ENCODE data around the gene SMYD3.

Gene SMYD3

DNA sequence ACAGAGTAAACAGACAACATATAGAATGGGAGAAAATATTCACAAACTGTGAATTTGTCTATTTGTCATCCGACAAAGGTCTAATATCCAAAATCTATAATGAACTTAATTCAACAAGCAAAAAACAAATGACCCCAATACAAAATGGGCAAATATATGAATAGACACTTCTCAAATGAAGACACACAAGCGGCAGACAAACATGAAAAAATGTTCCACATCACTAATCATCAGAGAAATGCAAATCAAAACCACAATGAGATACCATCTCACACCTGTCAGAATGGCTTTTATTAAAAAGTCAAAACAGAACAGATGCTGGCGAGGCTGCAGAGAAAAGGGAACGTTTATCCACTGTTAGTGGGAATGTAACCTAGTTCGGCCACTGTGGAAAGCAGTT lies 72.7 kb downstream of the SMYD3 start (continued):
- no peak for TF ChIP-seq ZBTB21 (tag by site-specific recombination; IDR thresholded peaks at IDR 0.05)
- TF ChIP-seq, protein P1, sequence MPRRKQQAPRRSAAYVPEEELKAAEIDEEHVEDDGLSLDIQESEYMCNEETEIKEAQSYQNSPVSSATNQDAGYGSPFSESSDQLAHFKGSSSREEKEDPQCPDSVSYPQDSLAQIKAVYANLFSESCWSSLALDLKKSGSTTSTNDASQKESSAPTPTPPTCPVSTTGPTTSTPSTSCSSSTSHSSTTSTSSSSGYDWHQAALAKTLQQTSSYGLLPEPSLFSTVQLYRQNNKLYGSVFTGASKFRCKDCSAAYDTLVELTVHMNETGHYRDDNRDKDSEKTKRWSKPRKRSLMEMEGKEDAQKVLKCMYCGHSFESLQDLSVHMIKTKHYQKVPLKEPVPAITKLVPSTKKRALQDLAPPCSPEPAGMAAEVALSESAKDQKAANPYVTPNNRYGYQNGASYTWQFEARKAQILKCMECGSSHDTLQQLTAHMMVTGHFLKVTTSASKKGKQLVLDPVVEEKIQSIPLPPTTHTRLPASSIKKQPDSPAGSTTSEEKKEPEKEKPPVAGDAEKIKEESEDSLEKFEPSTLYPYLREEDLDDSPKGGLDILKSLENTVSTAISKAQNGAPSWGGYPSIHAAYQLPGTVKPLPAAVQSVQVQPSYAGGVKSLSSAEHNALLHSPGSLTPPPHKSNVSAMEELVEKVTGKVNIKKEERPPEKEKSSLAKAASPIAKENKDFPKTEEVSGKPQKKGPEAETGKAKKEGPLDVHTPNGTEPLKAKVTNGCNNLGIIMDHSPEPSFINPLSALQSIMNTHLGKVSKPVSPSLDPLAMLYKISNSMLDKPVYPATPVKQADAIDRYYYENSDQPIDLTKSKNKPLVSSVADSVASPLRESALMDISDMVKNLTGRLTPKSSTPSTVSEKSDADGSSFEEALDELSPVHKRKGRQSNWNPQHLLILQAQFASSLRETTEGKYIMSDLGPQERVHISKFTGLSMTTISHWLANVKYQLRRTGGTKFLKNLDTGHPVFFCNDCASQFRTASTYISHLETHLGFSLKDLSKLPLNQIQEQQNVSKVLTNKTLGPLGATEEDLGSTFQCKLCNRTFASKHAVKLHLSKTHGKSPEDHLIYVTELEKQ (tag by site-specific recombination; IDR thresholded peaks at IDR 0.05; ENCODE audit: borderline replicate concordance) = no peak
- no peak for TF ChIP-seq ZSCAN16 (tag by site-specific recombination; IDR thresholded peaks at IDR 0.05)
- no peak for TF ChIP-seq ZNF624 (tag by site-specific recombination; IDR thresholded peaks at IDR 0.05)
- TF ChIP-seq YY1 (tag by site-specific recombination; IDR thresholded peaks at IDR 0.05) = no peak

DNA sequence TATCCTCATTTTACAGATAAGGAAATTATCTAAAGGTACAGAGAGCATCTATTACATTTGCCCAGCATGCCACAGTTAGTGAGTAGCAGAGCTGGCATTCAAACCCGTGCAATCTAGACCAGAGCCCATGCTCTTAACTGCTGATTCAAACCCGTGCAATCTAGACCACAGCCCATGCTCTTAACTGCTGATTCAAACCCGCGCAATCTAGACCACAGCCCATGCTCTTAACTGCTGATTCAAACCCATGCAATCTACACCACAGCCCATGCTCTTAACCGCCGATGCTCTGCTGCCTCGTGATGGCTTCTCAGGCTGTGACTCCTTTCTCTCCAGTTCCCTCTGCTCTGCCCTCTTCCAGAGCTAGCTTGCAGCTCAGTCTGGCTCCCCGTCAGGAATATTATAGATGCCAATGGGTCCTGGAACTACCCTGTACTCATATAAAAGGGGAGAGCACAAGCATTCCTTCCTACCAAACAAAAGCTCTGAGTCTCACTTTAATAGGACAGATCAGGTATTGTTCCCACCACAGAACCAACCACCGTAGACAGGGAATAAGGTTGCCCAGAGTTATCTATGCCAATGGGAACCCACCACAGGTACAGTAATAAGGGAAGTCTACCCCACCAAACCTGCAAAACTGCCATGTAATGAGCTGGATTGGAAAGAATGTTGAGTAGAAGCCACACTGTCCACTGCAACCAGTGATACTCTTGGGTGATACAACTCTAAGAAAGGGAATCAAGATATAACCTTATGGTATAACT lies 78.4 kb downstream of the SMYD3 start:
- POLR2A ChIA-PET = no interaction called here
- CTCF ChIA-PET = no interaction called here
- TF ChIP-seq ZNF530 (tag by site-specific recombination; IDR thresholded peaks at IDR 0.05; ENCODE audit: low read depth) = no peak
- TF ChIP-seq ZNF629 (tag by site-specific recombination; IDR thresholded peaks at IDR 0.05) = no peak
- TF ChIP-seq ZNF521 (tag by site-specific recombination; IDR thresholded peaks at IDR 0.05) = no peak
- Histone ChIP-seq H3K4me1 (ENCODE audit: control insufficient read depth, insufficient read depth, low read length) (no peaks in the 10 kb centered on the region), H3K9me3 (ENCODE audit: control insufficient read depth, insufficient read depth, low read depth, low read length) (no peaks in the 10 kb centered on the region), H3K4me3 (ENCODE audit: low read depth, low read length) (no peak overlapping the region), H3K27ac (ENCODE audit: extremely low read depth, low read depth, low read length) (no peak overlapping the region), H3K36me3 (ENCODE audit: control insufficient read depth in 2 of 2, insufficient read depth in 1 of 2, low read length in 2 of 2) (no peaks in the 10 kb centered on the region)

DNA sequence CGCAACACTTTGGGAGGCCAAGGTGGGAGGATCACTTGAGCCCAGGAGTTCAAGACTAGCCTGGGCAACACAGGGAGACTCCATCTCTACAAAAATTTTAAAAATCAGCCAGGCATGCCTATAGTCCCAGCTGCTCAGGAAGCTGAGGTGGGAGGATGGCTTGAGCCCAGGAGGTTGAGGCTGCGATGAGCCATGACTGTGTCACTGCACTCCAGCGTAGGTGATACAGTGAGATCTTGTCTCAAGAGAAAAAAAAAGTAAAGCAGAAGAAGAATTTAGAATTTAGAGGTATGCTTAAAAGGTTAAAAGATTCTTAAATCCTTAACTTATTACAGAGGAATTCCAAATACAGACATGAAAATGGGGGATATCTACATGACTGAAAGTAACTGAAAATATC lies 79.5 kb downstream of the SMYD3 start:
- ChIA-PET POLR2A (no interaction called here), CTCF (no interaction called here)
- no peak overlapping the region for H3K4me3 ChIP-seq (ENCODE audit: low read depth, low read length)
- H3K4me1 ChIP-seq (ENCODE audit: control insufficient read depth, insufficient read depth, low read length) = no peaks in the 10 kb centered on the region
- TF ChIP-seq, protein P2, sequence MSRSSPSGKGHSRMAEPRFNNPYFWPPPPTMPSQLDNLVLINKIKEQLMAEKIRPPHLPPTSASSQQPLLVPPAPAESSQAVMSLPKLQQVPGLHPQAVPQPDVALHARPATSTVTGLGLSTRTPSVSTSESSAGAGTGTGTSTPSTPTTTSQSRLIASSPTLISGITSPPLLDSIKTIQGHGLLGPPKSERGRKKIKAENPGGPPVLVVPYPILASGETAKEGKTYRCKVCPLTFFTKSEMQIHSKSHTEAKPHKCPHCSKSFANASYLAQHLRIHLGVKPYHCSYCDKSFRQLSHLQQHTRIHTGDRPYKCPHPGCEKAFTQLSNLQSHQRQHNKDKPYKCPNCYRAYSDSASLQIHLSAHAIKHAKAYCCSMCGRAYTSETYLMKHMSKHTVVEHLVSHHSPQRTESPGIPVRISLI (tag by site-specific recombination; IDR thresholded peaks at IDR 0.05) = no peak
- TF ChIP-seq EGR2 (tag by site-specific recombination; IDR thresholded peaks at IDR 0.05; ENCODE audit: low read depth) = no peak
- no peaks in the 10 kb centered on the region for H3K9me3 ChIP-seq (ENCODE audit: control insufficient read depth, insufficient read depth, low read depth, low read length)
- no peak overlapping the region for H3K27ac ChIP-seq (ENCODE audit: extremely low read depth, low read depth, low read length)
- H3K36me3 ChIP-seq (ENCODE audit: control insufficient read depth in 2 of 2, insufficient read depth in 1 of 2, low read length in 2 of 2) = no peaks in the 10 kb centered on the region

DNA sequence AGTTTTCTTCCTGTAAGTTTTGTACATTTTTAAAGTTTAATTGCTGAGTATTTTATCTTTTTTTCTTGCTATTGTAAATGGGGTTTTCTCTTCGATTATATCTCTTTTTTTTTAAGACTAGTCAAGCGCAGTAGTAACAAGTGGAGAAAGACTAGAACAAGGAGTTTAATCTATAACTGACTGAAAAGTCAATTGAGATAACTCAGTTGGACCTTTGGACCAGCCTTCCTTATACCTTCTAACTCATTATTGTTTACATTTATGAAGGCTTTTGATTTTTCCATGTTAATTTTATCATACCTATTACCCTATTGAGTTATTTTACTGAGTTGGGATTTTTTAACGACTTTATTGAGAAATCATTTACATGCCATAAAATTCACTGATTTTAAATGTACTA lies 81.2 kb downstream of the SMYD3 start:
- no peak overlapping the region for H3K27ac ChIP-seq (ENCODE audit: extremely low read depth, low read depth, low read length)
- no peaks in the 10 kb centered on the region for H3K9me3 ChIP-seq (ENCODE audit: control insufficient read depth, insufficient read depth, low read depth, low read length)
- ChIA-PET CTCF (no interaction called here), POLR2A (no interaction called here)
- no peaks in the 10 kb centered on the region for H3K4me1 ChIP-seq (ENCODE audit: control insufficient read depth, insufficient read depth, low read length)
- no peak overlapping the region for H3K4me3 ChIP-seq (ENCODE audit: low read depth, low read length)
- H3K36me3 ChIP-seq (ENCODE audit: control insufficient read depth in 2 of 2, insufficient read depth in 1 of 2, low read length in 2 of 2) = no peaks in the 10 kb centered on the region
- TF ChIP-seq ZNF433 (tag by site-specific recombination; IDR thresholded peaks at IDR 0.05; ENCODE audit: low read depth) = no peak
- no peak for TF ChIP-seq ZNF175 (tag by site-specific recombination; IDR thresholded peaks at IDR 0.05)
- TF ChIP-seq ZNF768 (tag by site-specific recombination; IDR thresholded peaks at IDR 0.05) = no peak
- TF ChIP-seq, protein P3, sequence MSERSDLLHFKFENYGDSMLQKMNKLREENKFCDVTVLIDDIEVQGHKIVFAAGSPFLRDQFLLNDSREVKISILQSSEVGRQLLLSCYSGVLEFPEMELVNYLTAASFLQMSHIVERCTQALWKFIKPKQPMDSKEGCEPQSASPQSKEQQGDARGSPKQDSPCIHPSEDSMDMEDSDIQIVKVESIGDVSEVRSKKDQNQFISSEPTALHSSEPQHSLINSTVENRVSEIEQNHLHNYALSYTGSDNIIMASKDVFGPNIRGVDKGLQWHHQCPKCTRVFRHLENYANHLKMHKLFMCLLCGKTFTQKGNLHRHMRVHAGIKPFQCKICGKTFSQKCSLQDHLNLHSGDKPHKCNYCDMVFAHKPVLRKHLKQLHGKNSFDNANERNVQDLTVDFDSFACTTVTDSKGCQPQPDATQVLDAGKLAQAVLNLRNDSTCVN (tag by site-specific recombination; optimal IDR thresholded peaks at IDR 0.05) = no peak
- TF ChIP-seq, protein P1 (tag by site-specific recombination; IDR thresholded peaks at IDR 0.05; ENCODE audit: borderline replicate concordance) = no peak
- no peak for TF ChIP-seq ZNF140 (tag by site-specific recombination; IDR thresholded peaks at IDR 0.05)
- TF ChIP-seq, protein P4, sequence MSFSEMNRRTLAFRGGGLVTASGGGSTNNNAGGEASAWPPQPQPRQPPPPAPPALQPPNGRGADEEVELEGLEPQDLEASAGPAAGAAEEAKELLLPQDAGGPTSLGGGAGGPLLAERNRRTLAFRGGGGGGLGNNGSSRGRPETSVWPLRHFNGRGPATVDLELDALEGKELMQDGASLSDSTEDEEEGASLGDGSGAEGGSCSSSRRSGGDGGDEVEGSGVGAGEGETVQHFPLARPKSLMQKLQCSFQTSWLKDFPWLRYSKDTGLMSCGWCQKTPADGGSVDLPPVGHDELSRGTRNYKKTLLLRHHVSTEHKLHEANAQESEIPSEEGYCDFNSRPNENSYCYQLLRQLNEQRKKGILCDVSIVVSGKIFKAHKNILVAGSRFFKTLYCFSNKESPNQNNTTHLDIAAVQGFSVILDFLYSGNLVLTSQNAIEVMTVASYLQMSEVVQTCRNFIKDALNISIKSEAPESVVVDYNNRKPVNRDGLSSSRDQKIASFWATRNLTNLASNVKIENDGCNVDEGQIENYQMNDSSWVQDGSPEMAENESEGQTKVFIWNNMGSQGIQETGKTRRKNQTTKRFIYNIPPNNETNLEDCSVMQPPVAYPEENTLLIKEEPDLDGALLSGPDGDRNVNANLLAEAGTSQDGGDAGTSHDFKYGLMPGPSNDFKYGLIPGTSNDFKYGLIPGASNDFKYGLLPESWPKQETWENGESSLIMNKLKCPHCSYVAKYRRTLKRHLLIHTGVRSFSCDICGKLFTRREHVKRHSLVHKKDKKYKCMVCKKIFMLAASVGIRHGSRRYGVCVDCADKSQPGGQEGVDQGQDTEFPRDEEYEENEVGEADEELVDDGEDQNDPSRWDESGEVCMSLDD (tag by site-specific recombination; IDR thresholded peaks at IDR 0.05) = no peak
